Measurements from ENCODE around the gene PVALEF. TPM values are rescaled to one million over a fixed set of nuclear protein-coding genes. Genes with fewer than 3 reads are reported as not detected.

Gene PVALEF
- total and polyA plus RNA-seq, 2 of the 8 experiments (the other 6 are each of a cell fraction or from before 2014, with no cell fraction given) = 0.03 TPM; not detected in 1

DNA sequence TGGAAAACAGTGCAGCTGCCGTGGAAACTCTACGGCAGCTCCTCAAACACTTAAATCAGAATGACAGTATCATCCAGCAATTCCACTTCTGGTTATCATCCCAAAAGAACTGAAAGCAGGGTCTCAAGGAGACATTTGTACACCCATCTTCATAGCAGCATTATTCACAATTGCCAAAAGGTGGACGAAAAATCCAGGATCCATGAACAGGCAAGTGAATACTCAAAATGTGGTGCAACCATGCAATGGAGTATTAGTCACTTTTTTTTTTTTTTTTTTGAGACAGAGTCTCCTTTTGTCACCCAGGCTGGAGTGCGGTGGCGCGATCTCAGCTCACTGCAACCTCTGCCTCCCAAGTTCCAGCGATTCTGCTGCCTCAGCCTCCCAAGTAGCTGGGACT is 11.4 kb downstream of the PVALEF start:
- Histone ChIP-seq H3K4ac (replicated peaks; ENCODE audit: insufficient read length, low read depth, low read length) (no peak overlapping the region), H2BK120ac (replicated peaks; ENCODE audit: low read depth, low read length) (no peak overlapping the region), H4K8ac (ENCODE audit: extremely low read depth, insufficient read depth, low read length) (no peak overlapping the region), H2BK5ac (ENCODE audit: low read depth, low read length) (no peak overlapping the region), H3K14ac (ENCODE audit: insufficient read length) (no peak overlapping the region), H2BK20ac (ENCODE audit: low read length) (no peak overlapping the region), H3K4me3 (ENCODE audit: extremely low read depth in 1 of 4, insufficient read depth in 2 of 4, low read depth in 3 of 4, low read length in 4 of 4) (no peak overlapping the region), H3K79me2 (ENCODE audit: control insufficient read depth in 1 of 2, insufficient read depth in 2 of 2, low read length in 2 of 2) (no peaks in the 10 kb centered on the region), H3K18ac (ENCODE audit: extremely low read depth, low read length) (no peak overlapping the region), H3K9me3 (ENCODE audit: insufficient read depth in 2 of 2, low read depth in 1 of 2, low read length in 1 of 2) (no peaks in the 10 kb centered on the region), H2BK15ac (ENCODE audit: low read length) (no peak overlapping the region), H4K91ac (replicated peaks; ENCODE audit: insufficient read length, low read length) (no peak overlapping the region), H4K5ac (ENCODE audit: insufficient read length, low read depth, low read length) (no peak overlapping the region), H3K4me2 (ENCODE audit: insufficient read depth in 1 of 2, low read depth in 2 of 2, low read length in 2 of 2) (no peak overlapping the region), H3K4me1 (replicated peaks in 1 of 4; ENCODE audit: control insufficient read depth in 3 of 4, insufficient read depth in 4 of 4, low read length in 3 of 4) (no peaks in the 10 kb centered on the region), H3K79me1 (ENCODE audit: low read depth, low read length) (no peaks in the 10 kb centered on the region), H3K23ac (ENCODE audit: insufficient read length) (no peak overlapping the region), H2AFZ (ENCODE audit: low read length) (no peak overlapping the region), H2AK5ac (ENCODE audit: low read depth, low read length) (no peak overlapping the region), H3K36me3 (ENCODE audit: control insufficient read depth in 2 of 4, insufficient read depth in 4 of 4, low read length in 3 of 4) (no peaks in the 10 kb centered on the region), H3K23me2 (ENCODE audit: low read depth, low read length) (no peaks in the 10 kb centered on the region), H2BK12ac (ENCODE audit: low read depth, low read length) (no peak overlapping the region), H4K20me1 (replicated peaks in 1 of 2; ENCODE audit: control insufficient read depth in 1 of 2, insufficient read depth in 2 of 2, low read length in 2 of 2) (no peaks in the 10 kb centered on the region), H3K56ac (replicated peaks; ENCODE audit: insufficient read length, low read depth, low read length) (no peak overlapping the region), H3K27ac (ENCODE audit: low read depth, low read length) (no peak overlapping the region), H3K9ac (replicated peaks in 1 of 4; ENCODE audit: extremely low read depth in 1 of 4, low read depth in 3 of 4, low read length in 3 of 4) (no peak overlapping the region), H3K27me3 (replicated peaks in 1 of 4; ENCODE audit: control insufficient read depth in 3 of 4, extremely low read depth in 1 of 4, insufficient read depth in 3 of 4, low read length in 3 of 4) (no peaks in the 10 kb centered on the region)
- no peak for FAIRE-seq
- WGBS, 2 experiments (ENCODE audit: extremely low coverage in 1 of 2, insufficient coverage in 1 of 2, insufficient read length in 1 of 2, insufficient replicate concordance in 2 of 2, low coverage in 1 of 2, low lambda C conversion rate in 2 of 2, missing lambda C conversion rate in 1 of 2) = 90% methylated on average over 7 of the region's 7 CpGs; no CpG with 5 or more reads in 1 of the 2 experiments
- ChIA-PET CTCF (ENCODE audit: partially characterized antibody) (interaction anchor here (0.6 kb wide), 1 partner anchor 514 kb away, joined by 3 read pairs; no protein-coding TSS in a partner anchor), POLR2A (ENCODE audit: partially characterized antibody) (interaction anchor here (1.0 to 1.4 kb wide), 2 partner anchors 55 to 62 kb away, joined by 3 read pairs; partner anchors contain the start of genes NDUFAF8 and TEPSIN)
- DNase-seq (ENCODE audit: low read depth in 1 of 2, low spot score in 2 of 2) = no peak
- TF ChIP-seq BCL11A (IDR thresholded peaks at IDR 0.05; ENCODE audit: low read depth in 2 of 2, low read length in 2 of 2) = no peak
